HepG2 (cell line): Measurements from ENCODE around the gene NPAS2. TPM values are rescaled to one million over a fixed set of nuclear protein-coding genes. Genes with fewer than 3 reads are reported as not detected.

Experiments
- DBP ChIP-seq: sonication (generic); formaldehyde crosslinking; IDR thresholded peaks from 2 replicates; pipeline ENCODE4 v1.4.0; 2020; ENCODE audit warnings: missing genetic modification reagents; ENCODE audit errors: not compliant biosample characterization
- EP300 ChIP-seq, 3 experiments: sonication (generic) in 1 of 3; formaldehyde crosslinking in 1 of 3; IDR thresholded peaks; 2 replicates each; pipeline versions ENCODE4 v1.5.1 to v1.6.1; 2011 to 2020; ENCODE audit warnings: low read depth in 2 of 3, low read length in 2 of 3, borderline replicate concordance in 1 of 3, improper control_type of control experiment in 1 of 3, mild to moderate bottlenecking in 1 of 3, missing genetic modification reagents in 1 of 3, moderate library complexity in 1 of 3
- FOSL2 ChIP-seq: sonication (generic); formaldehyde crosslinking; IDR thresholded peaks from 2 replicates; pipeline ENCODE4 v1.4.0; 2020; ENCODE audit warnings: missing genetic modification reagents
- GATAD2A ChIP-seq: IDR thresholded peaks from 2 replicates; pipeline ENCODE4 v1.6.1; 2016
- HDAC1 ChIP-seq: sonication (generic); formaldehyde crosslinking; IDR thresholded peaks from 2 replicates; pipeline ENCODE4 v1.5.1; 2020; ENCODE audit warnings: mild to moderate bottlenecking, missing genetic modification reagents
- HNF4A ChIP-seq: sonication (generic); formaldehyde crosslinking; IDR thresholded peaks from 2 replicates; pipeline ENCODE4 v1.4.0; 2020; ENCODE audit warnings: missing genetic modification reagents
- HOMEZ ChIP-seq: IDR thresholded peaks from 2 replicates; pipeline ENCODE4 v1.6.1; 2016; ENCODE audit warnings: low read depth
- KDM2A ChIP-seq: sonication (generic); formaldehyde crosslinking; IDR thresholded peaks from 2 replicates; pipeline ENCODE4 v1.4.0; 2020; ENCODE audit warnings: low read depth, missing genetic modification reagents, borderline replicate concordance
- MAX ChIP-seq: IDR thresholded peaks from 2 replicates; pipeline ENCODE4 v1.6.1; 2012; ENCODE audit warnings: inconsistent platforms
- MEF2D ChIP-seq: sonication (generic); formaldehyde crosslinking; IDR thresholded peaks from 2 replicates; pipeline ENCODE4 v1.5.1; 2020; ENCODE audit warnings: mild to moderate bottlenecking, missing genetic modification reagents
- MEIS2 ChIP-seq: sonication (generic); formaldehyde crosslinking; IDR thresholded peaks from 2 replicates; pipeline ENCODE4 v1.9.0; 2021; ENCODE audit warnings: mild to moderate bottlenecking, missing genetic modification reagents
- MYC ChIP-seq: sonication (generic); formaldehyde crosslinking; IDR thresholded peaks from 2 replicates; pipeline ENCODE4 v1.9.0; 2021; ENCODE audit warnings: missing genetic modification reagents, borderline replicate concordance
- SRY ChIP-seq: sonication (generic); formaldehyde crosslinking; IDR thresholded peaks from 2 replicates; pipeline ENCODE4 v1.8.0; 2022; ENCODE audit warnings: mild to moderate bottlenecking, missing genetic modification reagents
- THAP8 ChIP-seq: sonication (generic); formaldehyde crosslinking; IDR thresholded peaks from 2 replicates; pipeline ENCODE4 v1.5.1; 2020; ENCODE audit warnings: missing genetic modification reagents, mild to moderate bottlenecking, borderline replicate concordance
- ZMYM3 ChIP-seq: sonication (generic); formaldehyde crosslinking; IDR thresholded peaks from 2 replicates; pipeline ENCODE4 v1.5.1; 2020; ENCODE audit warnings: mild to moderate bottlenecking, missing genetic modification reagents
- ZNF17 ChIP-seq: sonication (generic); formaldehyde crosslinking; IDR thresholded peaks from 2 replicates; pipeline ENCODE4 v1.5.0; 2020; ENCODE audit warnings: mild to moderate bottlenecking, missing genetic modification reagents
- ZNF207 ChIP-seq: fragments of 450-650 bp; IDR thresholded peaks from 2 replicates; pipeline ENCODE4 v1.6.1; 2016; ENCODE audit warnings: antibody characterized with exemption, borderline replicate concordance
- ZNF354B ChIP-seq: sonication (generic); formaldehyde crosslinking; IDR thresholded peaks from 2 replicates; pipeline ENCODE4 v1.8.0; 2022; ENCODE audit warnings: mild to moderate bottlenecking, missing genetic modification reagents
- ZNF451 ChIP-seq: sonication (generic); formaldehyde crosslinking; IDR thresholded peaks from 2 replicates; pipeline ENCODE4 v1.5.0; 2020; ENCODE audit warnings: mild to moderate bottlenecking, missing genetic modification reagents
- ZNF746 ChIP-seq: sonication (generic); formaldehyde crosslinking; IDR thresholded peaks from 2 replicates; pipeline ENCODE4 v1.8.0; 2022; ENCODE audit warnings: mild to moderate bottlenecking, missing genetic modification reagents
- ZNF878 ChIP-seq: sonication (generic); formaldehyde crosslinking; IDR thresholded peaks from 2 replicates; pipeline ENCODE4 v1.8.1; 2023; ENCODE audit warnings: mild to moderate bottlenecking, missing genetic modification reagents, moderate library complexity
- polyA plus RNA-seq, 8 experiments: library from polyadenylated mRNA; depleted of rRNA in 3 of 8; stranded (reverse) in 7 of 8; unstranded in 1 of 8; fragments of >200 nt; fragmentation: Illumina TruSeq in 4 of 8; extraction: Trizol in 4 of 8; gene quantifications; 2 replicates each; pipeline versions ENCODE4 v1.2.1 to v1.2.3, GENCODE V29; 2011 to 2016; ENCODE audit warnings: low read depth in 4 of 8, missing spikeins in 1 of 8, mixed read lengths in 1 of 8; ENCODE audit not compliant: insufficient read depth in 1 of 8
- total RNA-seq, 5 experiments: library from RNA; depleted of rRNA; stranded (reverse); fragments of >200 nt; fragmentation: Illumina TruSeq; extraction: Trizol; gene quantifications; 2 replicates each; pipeline ENCODE4 v1.2.3, GENCODE V29; 2016; ENCODE audit warnings: low read depth in 1 of 5
- TF ChIP-seq, protein P1 (sequence below): sonication (generic); formaldehyde crosslinking; IDR thresholded peaks from 2 replicates; pipeline ENCODE4 v1.5.1; 2020; ENCODE audit warnings: missing genetic modification reagents, mild to moderate bottlenecking, borderline replicate concordance
- TF ChIP-seq, protein P2 (sequence below): IDR thresholded peaks from 2 replicates; pipeline ENCODE4 v1.6.1; 2018; ENCODE audit warnings: missing genetic modification reagents, mild to moderate bottlenecking, missing compliant biosample characterization
- TF ChIP-seq, protein P3 (sequence below): sonication (generic); formaldehyde crosslinking; IDR thresholded peaks from 2 replicates; pipeline ENCODE4 v1.8.1; 2023; ENCODE audit warnings: missing genetic modification reagents, mild to moderate bottlenecking, borderline replicate concordance

The NPAS2 gene
- total and polyA plus RNA-seq, 2 of the 13 experiments (the other 11 are each of a cell fraction or from before 2014, with no cell fraction given): 14.8 to 37.5 TPM

- TF ChIP-seq EP300 (IDR thresholded peaks at IDR 0.05; ENCODE audit: low read depth in 2 of 2, low read length in 2 of 2) (peak in 1 of 2 experiments; percentile 32; a peak in 2 of 4 replicates), EP300 (CRISPR knock-in tag; IDR thresholded peaks at IDR 0.05; ENCODE audit: borderline replicate concordance) (no peak), ZNF17 (CRISPR knock-in tag) (no peak), THAP8 (CRISPR knock-in tag) (no peak), HOMEZ (CRISPR knock-in tag) (peak; percentile 81; the same call in 1 of the 2 replicates), MYC (no peak), HNF4A (CRISPR knock-in tag) (peak; percentile 81), MAX (0 out of 2 replicates have a peak, but pooled peaks have one; percentile 18), KDM2A (CRISPR knock-in tag) (no peak), FOSL2 (no peak), ZNF746 (no peak), HDAC1 (CRISPR knock-in tag) (no peak), ZNF878 (CRISPR knock-in tag) (no peak; the same call in 1 of the 2 replicates), MEF2D (CRISPR knock-in tag) (no peak), MEIS2 (peak; percentile 86), DBP (CRISPR knock-in tag) (no peak), SRY (no peak), ZNF354B (CRISPR knock-in tag) (no peak), GATAD2A (CRISPR knock-in tag) (peak; percentile 69; the same call in 1 of the 2 replicates), ZNF451 (CRISPR knock-in tag) (no peak), ZMYM3 (peak; percentile 65; the same call in 1 of the 2 replicates), ZNF207 (no peak)
- TF ChIP-seq, protein P1, sequence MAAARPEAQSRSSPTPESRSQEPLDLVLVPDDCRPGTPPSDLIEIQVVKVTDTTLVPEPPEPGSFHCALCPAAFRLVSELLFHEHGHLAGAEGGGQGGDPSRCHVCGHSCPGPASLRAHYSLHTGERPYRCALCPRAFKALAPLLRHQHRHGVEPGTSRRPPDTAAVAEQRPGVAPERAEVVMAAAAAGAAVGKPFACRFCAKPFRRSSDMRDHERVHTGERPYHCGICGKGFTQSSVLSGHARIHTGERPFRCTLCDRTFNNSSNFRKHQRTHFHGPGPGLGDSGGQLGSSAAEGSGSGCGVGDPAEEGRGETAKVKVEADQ (CRISPR knock-in tag): no peak
- TF ChIP-seq, protein P2, sequence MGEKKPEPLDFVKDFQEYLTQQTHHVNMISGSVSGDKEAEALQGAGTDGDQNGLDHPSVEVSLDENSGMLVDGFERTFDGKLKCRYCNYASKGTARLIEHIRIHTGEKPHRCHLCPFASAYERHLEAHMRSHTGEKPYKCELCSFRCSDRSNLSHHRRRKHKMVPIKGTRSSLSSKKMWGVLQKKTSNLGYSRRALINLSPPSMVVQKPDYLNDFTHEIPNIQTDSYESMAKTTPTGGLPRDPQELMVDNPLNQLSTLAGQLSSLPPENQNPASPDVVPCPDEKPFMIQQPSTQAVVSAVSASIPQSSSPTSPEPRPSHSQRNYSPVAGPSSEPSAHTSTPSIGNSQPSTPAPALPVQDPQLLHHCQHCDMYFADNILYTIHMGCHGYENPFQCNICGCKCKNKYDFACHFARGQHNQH (CRISPR knock-in tag): 0 out of 2 replicates have a peak, but pooled peaks have one; percentile 20
- TF ChIP-seq, protein P3, sequence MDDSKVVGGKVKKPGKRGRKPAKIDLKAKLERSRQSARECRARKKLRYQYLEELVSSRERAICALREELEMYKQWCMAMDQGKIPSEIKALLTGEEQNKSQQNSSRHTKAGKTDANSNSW (CRISPR knock-in tag): no peak
Measured at GRCh38 chr2:100778637-100779450, 41.1 kb upstream of the NPAS2 start (continued).
